HG03558 (cell line): ENCODE results near the gene SLC35D1.
A peak's percentile ranks its signal among the peaks of the same experiment; 100 is the strongest.
"Not testable (repeated sequence)": the region's sequence is repeated elsewhere in the genome, so short reads cannot be mapped to it uniquely, and the experiment has no call there.

Experiments used
- ATAC-seq: cut with Tn5 transposase; IDR thresholded peaks from one replicate; pipeline ENCODE4 v1.9.1; 2021; ENCODE audit warnings: moderate number of reproducible peaks; ENCODE audit not compliant: unreplicated experiment; ENCODE audit errors: extremely low read depth

Gene SLC35D1

GRCh38 chr1:67053785-67054772 lies at the start of gene SLC35D1:
Gene SLC35D1 (minus strand): TSS chr1:67054148. CDS start chr1:67054013, 135 bp downstream.
- peak; percentile 50 for ATAC-seq

GRCh38 chr1:67103548-67103947 lies 49.6 kb upstream of the SLC35D1 start:
- ATAC-seq: no peak

- ATAC-seq: no peak
These were observed 46.9 kb upstream of the SLC35D1 start for GRCh38 chr1:67100833-67101232.

- no peak for ATAC-seq
These were observed 43.4 kb upstream of the SLC35D1 start for GRCh38 chr1:67097305-67097704.

GRCh38 chr1:67094191-67094590 lies 40.2 kb upstream of the SLC35D1 start:
- no peak for ATAC-seq

GRCh38 chr1:67089685-67090208 lies 35.8 kb upstream of the SLC35D1 start:
- ATAC-seq: no peak

GRCh38 chr1:67088440-67088839 lies 34.5 kb upstream of the SLC35D1 start:
- no peak for ATAC-seq

- ATAC-seq: no peak
These were observed 31.4 kb upstream of the SLC35D1 start for GRCh38 chr1:67085326-67085725.

- ATAC-seq: no peak
These were observed 30.9 kb upstream of the SLC35D1 start for GRCh38 chr1:67084765-67085318.

- no peak for ATAC-seq
These were observed 24.3 kb upstream of the SLC35D1 start for GRCh38 chr1:67078291-67078690.

- ATAC-seq: no peak
These were observed 23.6 kb upstream of the SLC35D1 start for GRCh38 chr1:67077593-67077992.

GRCh38 chr1:67072749-67073148 lies 18.8 kb upstream of the SLC35D1 start:
- ATAC-seq: no peak

- ATAC-seq: not testable (repeated sequence)
These were observed 13.7 kb upstream of the SLC35D1 start for GRCh38 chr1:67067655-67068054.

GRCh38 chr1:67062412-67062811 lies 8.5 kb upstream of the SLC35D1 start:
- no peak for ATAC-seq

- ATAC-seq: no peak
These were observed 7.3 kb upstream of the SLC35D1 start for GRCh38 chr1:67061266-67061665.

- no peak for ATAC-seq
These were observed 6.9 kb upstream of the SLC35D1 start for GRCh38 chr1:67060811-67061218.

- ATAC-seq: no peak
These were observed 5.4 kb upstream of the SLC35D1 start for GRCh38 chr1:67059346-67059745.

GRCh38 chr1:67058761-67059160 lies 4.8 kb upstream of the SLC35D1 start:
- no peak for ATAC-seq

GRCh38 chr1:67058242-67058641 lies 4.3 kb upstream of the SLC35D1 start:
- ATAC-seq: no peak

- ATAC-seq: peak; percentile 16
These were observed 488 bp downstream of the SLC35D1 start for GRCh38 chr1:67053535-67053784.

GRCh38 chr1:67052741-67053534 lies 1.0 kb downstream of the SLC35D1 start:
- ATAC-seq: peak; percentile 9
